Measurements from ENCODE around the gene EFNA3.

EFNA3 gene

GRCh38 chr1:155049651-155050559 lies 28.7 kb upstream of the EFNA3 start:
- peak in 1 of 3 experiments; percentile 71 for DNase-seq

- DNase-seq = peak; percentile 86 to 94 (median 93)
Measured at GRCh38 chr1:155050560-155051341, 27.9 kb upstream of the EFNA3 start, which contains the start of gene ADAM15. ADAM15 (plus strand) TSS chr1:155051316; CDS start chr1:155051387, 71 bp downstream.

- DNase-seq = peak in 1 of 3 experiments; percentile 70
Measured at GRCh38 chr1:155051342-155051776, 27.3 kb upstream of the EFNA3 start.

GRCh38 chr1:155051777-155052398 lies 26.7 kb upstream of the EFNA3 start:
- DNase-seq = peak; percentile 57 to 72 (median 69)

GRCh38 chr1:155052439-155053395 lies 25.9 kb upstream of the EFNA3 start:
- DNase-seq = peak; percentile 33 to 82 (median 64)

GRCh38 chr1:155053531-155054105 lies 25.0 kb upstream of the EFNA3 start:
- DNase-seq = no peak

GRCh38 chr1:155057104-155057503 lies 21.5 kb upstream of the EFNA3 start:
- no peak for DNase-seq

GRCh38 chr1:155057788-155058211 lies 20.8 kb upstream of the EFNA3 start:
- DNase-seq = no peak

- no peak for DNase-seq
Measured at GRCh38 chr1:155060736-155061135, 17.9 kb upstream of the EFNA3 start.

- DNase-seq = peak; percentile 87 to 98 (median 95)
Measured at GRCh38 chr1:155061381-155062150, 17.1 kb upstream of the EFNA3 start.

GRCh38 chr1:155062151-155062686 lies 16.4 kb upstream of the EFNA3 start:
- peak in 1 of 3 experiments; percentile 22 for DNase-seq

GRCh38 chr1:155062702-155063411 lies 15.8 kb upstream of the EFNA3 start:
- peak; percentile 53 to 78 (median 70) for DNase-seq

GRCh38 chr1:155063550-155064110 lies 15.0 kb upstream of the EFNA3 start, which contains the start of gene EFNA4:
EFNA4 (plus strand) TSS chr1:155063740; CDS start chr1:155063824, 84 bp downstream.
- peak; percentile 57 to 91 (median 90) for DNase-seq

GRCh38 chr1:155064111-155064831 lies 14.4 kb upstream of the EFNA3 start:
- peak; percentile 57 to 82 (median 80) for DNase-seq

- no peak for DNase-seq
Measured at GRCh38 chr1:155064832-155065429, 13.7 kb upstream of the EFNA3 start.

- DNase-seq = no peak
Measured at GRCh38 chr1:155066777-155067176, 11.9 kb upstream of the EFNA3 start.

GRCh38 chr1:155068599-155068998 lies 10.0 kb upstream of the EFNA3 start:
- no peak for DNase-seq

Data from NCI-H1417 (cell line).